HG03565 (cell line): ENCODE data around the gene KCTD21.
"Not testable (repeated sequence)": the region's sequence is repeated elsewhere in the genome, so short reads cannot be mapped to it uniquely, and the experiment has no call there.

Experiments
- ATAC-seq: cut with Tn5 transposase; IDR thresholded peaks from one replicate; pipeline ENCODE4 v1.9.1; 2021; ENCODE audit warnings: mild to moderate bottlenecking, moderate library complexity; ENCODE audit not compliant: unreplicated experiment

KCTD21 gene, protein sequence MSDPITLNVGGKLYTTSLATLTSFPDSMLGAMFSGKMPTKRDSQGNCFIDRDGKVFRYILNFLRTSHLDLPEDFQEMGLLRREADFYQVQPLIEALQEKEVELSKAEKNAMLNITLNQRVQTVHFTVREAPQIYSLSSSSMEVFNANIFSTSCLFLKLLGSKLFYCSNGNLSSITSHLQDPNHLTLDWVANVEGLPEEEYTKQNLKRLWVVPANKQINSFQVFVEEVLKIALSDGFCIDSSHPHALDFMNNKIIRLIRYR

DNA sequence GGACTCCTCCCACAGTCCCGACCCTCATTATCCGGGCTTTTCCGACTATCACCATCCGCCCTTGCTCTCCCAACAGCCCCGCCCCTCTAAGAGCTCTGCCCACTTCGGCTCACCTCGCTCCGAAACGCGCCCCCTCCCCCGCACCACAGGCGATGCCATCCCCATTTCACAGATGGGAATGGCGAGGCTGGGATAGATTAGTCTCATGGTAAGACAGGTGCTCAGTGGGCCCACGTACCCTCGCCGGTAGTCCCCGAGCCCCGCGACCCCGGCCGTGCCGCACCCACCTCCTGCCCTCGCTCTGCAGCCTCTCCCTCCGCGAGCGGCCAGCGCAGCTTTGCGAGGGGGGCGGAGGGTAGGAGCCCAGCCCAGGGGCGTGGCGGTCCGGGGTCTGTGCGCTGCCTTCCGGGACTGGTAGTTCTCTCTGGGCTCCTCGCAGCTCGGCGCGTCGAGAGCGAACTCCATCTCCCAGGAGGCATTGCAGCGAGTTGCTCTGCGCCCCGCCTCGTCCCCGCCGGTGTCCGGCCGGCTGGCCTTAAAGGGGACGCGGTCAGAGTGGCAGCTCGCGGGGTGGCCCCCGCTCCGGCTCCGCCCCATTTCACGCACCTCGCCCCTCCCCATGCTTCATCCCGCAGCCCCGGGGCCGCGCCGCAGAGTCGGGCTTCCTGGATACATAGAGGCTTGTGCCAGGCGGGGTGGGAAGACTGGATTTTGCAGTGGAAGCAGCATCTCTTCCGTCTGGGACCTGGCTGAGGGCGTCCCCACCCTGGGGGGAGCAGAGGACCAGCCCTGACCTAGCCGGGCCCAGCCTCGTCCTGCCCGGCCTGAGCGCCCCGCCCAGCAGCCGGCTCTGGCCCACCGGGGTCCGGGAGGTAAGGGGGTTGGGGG, at the start of gene KCTD21, which contains the start of gene USP35:
KCTD21 (minus strand) TSS at position 341 of the 888 bp plus-strand sequence. CDS start 14,072 bp downstream, outside the sequence.
USP35 (plus strand) TSS at position 634 of the 888 bp plus-strand sequence. CDS start 7,327 bp downstream, outside the sequence.
- ATAC-seq, result peak; percentile 92

- ATAC-seq, result no peak
Measured at GRCh38 chr11:78237293-78238046, 49.0 kb upstream of the KCTD21 start.

GRCh38 chr11:78234006-78234405, 45.6 kb upstream of the KCTD21 start:
- no peak for ATAC-seq

DNA sequence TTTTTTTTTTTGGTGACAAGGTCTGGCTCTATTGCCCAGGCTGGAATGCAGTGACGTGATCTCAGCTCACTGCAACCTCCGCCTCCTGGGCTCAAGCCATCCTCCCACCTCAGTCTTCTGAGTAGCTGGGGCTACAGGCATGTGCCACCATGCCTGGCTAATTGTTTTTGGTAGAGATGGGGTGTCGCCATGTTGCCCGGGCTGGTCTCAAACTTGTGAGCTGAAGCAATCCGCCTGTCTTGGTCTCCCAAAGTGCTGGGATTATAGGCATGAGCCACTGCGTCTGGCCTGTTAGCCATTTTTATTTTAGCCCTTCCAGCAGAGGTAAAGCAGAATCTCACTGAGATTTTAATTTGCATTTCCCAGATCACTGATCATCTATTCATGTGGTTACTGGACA, 44.6 kb upstream of the KCTD21 start:
- ATAC-seq, result not testable (repeated sequence)

- ATAC-seq, result no peak
Measured at GRCh38 chr11:78231962-78232501, 43.6 kb upstream of the KCTD21 start.

DNA sequence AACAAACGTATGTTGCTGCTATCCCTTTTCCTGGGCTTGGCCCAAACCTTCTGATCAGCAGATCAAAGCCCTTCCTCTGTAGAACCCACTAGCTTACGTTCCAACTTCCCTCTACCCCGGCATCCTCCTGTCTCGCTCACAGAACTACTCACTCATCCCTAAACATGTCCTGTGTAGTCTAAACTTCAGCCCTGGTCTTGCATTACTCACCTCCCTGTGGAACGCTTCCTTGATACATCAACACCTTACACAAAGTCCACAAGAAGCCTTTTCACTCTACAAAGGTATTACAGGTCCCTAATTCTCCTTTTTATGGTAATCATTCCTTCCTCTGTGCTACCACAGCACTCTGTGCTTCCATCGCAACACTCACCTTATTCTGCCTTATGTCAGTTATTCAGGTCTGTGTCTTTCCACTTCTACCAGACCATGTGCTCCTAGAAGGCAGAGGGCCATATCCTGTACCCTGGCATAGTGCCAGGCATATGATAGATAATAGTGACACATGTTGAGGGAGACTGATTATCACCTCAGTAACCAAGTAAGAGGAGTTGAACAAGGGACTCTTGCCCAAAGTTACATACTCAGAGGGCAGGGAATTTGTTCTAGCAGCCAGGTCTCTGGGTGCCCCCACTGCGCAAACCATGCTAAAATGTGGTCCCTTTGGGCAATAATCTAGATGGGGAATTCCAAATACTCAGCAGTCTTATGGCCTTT, 41.9 kb upstream of the KCTD21 start:
- no peak for ATAC-seq

GRCh38 chr11:78229106-78229505, 40.7 kb upstream of the KCTD21 start:
- ATAC-seq, result no peak

DNA sequence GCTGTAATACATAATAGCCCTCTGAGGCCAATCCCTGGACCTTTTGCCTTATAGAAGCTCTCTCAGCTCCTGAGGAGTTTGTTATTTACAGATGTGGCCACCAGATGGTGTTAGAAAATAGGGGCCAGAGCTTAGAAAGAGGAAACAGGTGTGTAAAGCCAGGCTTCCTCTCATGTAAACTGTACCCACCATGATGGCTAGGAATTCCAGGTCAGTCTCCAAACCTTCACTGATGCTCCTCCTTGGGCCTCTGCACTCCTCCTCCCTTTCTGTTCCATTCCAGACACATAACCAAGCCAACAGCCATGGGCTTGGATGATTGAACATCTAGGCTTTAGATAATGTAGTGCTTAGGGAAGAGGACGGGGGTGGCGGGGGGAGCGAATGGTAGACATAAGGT, 40.0 kb upstream of the KCTD21 start:
- ATAC-seq, result no peak

- ATAC-seq, result no peak
Measured at GRCh38 chr11:78227921-78228320, 39.5 kb upstream of the KCTD21 start.

- ATAC-seq, result no peak
Measured at GRCh38 chr11:78226684-78227680, 38.6 kb upstream of the KCTD21 start.

DNA sequence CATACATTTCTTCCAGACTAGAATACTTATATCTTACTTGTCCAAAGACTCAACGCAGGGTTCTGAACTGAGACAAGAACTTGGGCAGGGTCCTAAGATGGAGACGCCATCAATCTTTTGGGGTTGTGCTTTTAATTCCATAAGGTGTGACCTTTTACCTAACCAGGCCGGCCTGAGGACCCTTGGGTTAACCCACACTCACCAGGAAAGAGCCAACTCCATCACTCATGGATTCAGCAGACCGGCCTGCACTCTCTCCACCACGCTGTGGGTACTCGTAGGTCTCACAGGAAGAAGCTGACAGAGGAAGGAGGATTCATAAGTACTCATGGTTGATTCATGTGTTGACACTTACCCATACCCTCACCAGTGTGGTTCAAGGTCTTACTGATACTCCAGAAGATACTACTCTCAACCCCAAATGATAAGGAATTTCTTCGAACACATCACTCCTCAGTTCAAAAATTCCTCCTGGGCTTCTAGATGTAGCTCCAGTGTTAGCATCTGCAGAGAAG, 36.5 kb upstream of the KCTD21 start:
- ATAC-seq, result no peak

- no peak for ATAC-seq
Measured at GRCh38 chr11:78224506-78224905, 36.1 kb upstream of the KCTD21 start.

- ATAC-seq, result peak; percentile 55
Measured at GRCh38 chr11:78223320-78223954, 35.0 kb upstream of the KCTD21 start.

- not testable (repeated sequence) for ATAC-seq
Measured at GRCh38 chr11:78222726-78223125, 34.3 kb upstream of the KCTD21 start.

DNA sequence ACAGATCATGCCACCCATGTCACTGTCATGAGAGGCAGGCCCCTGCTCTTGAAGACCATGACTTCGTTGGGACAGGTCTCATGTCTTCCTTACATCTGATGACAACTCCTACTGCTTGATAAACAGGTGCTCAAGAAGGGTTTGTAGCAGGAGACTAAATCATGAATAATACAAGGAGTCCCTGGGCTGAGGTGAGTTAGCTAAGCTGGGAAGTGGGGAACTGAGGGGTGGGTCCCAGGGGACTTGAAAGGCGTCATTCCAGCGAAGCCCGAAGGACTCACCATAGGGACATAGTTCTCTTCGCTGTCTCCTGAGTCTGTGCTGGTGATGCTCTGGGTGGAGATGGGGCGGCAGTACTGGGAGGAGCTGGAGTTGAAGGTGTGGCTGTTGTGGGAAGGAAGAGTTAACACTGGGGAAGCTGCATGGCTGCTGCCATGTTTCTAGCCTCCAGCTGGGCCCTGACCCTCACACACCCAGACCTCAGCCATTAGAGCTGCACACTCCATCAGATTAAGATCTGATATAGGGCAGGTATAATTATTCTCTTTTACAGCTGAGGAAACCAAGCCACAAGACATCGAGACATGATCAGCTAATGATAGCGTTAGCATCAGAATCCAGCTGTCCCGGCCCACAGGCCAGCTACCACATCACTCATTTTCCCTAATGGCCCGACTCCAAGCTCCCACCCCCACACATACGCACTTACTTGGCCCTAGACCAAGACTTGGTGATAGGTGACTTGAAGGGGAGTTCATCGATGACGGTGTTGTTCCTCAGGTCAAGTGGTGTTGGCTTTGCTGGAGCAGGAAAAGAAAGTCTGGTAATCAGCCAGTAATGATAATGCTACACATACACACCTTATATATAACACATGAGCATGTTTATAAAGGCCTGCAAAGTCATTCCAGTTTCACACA, 33.2 kb upstream of the KCTD21 start:
- ATAC-seq, result no peak

GRCh38 chr11:78220218-78221157, 32.1 kb upstream of the KCTD21 start:
- ATAC-seq, result no peak
